ENCODE data around the gene ADK. TPM values are rescaled to one million over a fixed set of nuclear protein-coding genes. Genes with fewer than 3 reads are reported as not detected.

The ADK gene
- total RNA-seq, 2 experiments from 2014 or later = 56.9 to 57.5 TPM

GRCh38 chr10:74150204-74150989 is 624 bp upstream of the ADK start, which contains the start of gene AP3M1:
Gene AP3M1, minus strand, starts transcription at chr10:74150828. Its CDS starts 12,449 bp downstream, at chr10:74138379.
- no peak for TF ChIP-seq CTCF (IDR thresholded peaks at IDR 0.05)
- ChIA-PET CTCF (interaction anchor here (0.7 to 2.5 kb wide), 7 partner anchors 13 to 950 kb away, joined by 3 to 12 read pairs (median 3); no protein-coding TSS in a partner anchor), POLR2A (interaction anchor here (0.6 to 2.1 kb wide), 17 partner anchors 8 to 518 kb away, joined by 3 to 9 read pairs (median 4); no protein-coding TSS in a partner anchor)
- Mint-ChIP-seq H3K4me3 (no peak within 1 kb of the TSS), H3K9me3 (no peaks in the 10 kb centered on the region), H3K36me3 (ENCODE audit: low read depth) (peaks cover 21% of the 10 kb centered on the region), H3K27ac (no peak within 1 kb of the TSS), H3K4me1 (ENCODE audit: low read depth) (peaks cover 33% of the 10 kb centered on the region), H3K27me3 (no peaks in the 10 kb centered on the region)
- ATAC-seq (peak; percentile 67), DNase-seq (peak; percentile 86)
- intact Hi-C loops (cut with micrococcal nuclease) = no loop called here

GRCh38 chr10:74151879-74152722 is 1.1 kb downstream of the ADK start:
- ATAC-seq (no peak), DNase-seq (no peak)
- TF ChIP-seq CTCF (IDR thresholded peaks at IDR 0.05) = no peak
- H3K9me3 Mint-ChIP-seq = no peaks in the 10 kb centered on the region
- no peak overlapping the region for H3K27ac Mint-ChIP-seq
- peaks cover 31% of the 10 kb centered on the region for H3K4me1 Mint-ChIP-seq (ENCODE audit: low read depth)
- ChIA-PET CTCF (interaction anchor here (1.0 to 2.5 kb wide), 6 partner anchors 10 to 211 kb away, joined by 3 to 12 read pairs (median 3); no protein-coding TSS in a partner anchor), POLR2A (interaction anchor here (1.2 to 1.7 kb wide), 4 partner anchors 10 to 24 kb away, joined by 4 to 7 read pairs (median 4); no protein-coding TSS in a partner anchor)
- intact Hi-C loops (cut with micrococcal nuclease) = no loop called here
- no peaks in the 10 kb centered on the region for H3K27me3 Mint-ChIP-seq
- no peak overlapping the region for H3K4me3 Mint-ChIP-seq
- H3K36me3 Mint-ChIP-seq (ENCODE audit: low read depth) = peaks cover 16% of the 10 kb centered on the region

- Mint-ChIP-seq H3K36me3 (ENCODE audit: low read depth) (peaks cover 11% of the 10 kb centered on the region), H3K9me3 (no peaks in the 10 kb centered on the region), H3K27me3 (no peaks in the 10 kb centered on the region), H3K27ac (no peak overlapping the region), H3K4me1 (ENCODE audit: low read depth) (peaks cover 27% of the 10 kb centered on the region), H3K4me3 (no peak overlapping the region)
- TF ChIP-seq CTCF (IDR thresholded peaks at IDR 0.05) = no peak
- POLR2A ChIA-PET = interaction anchor here (1.1 kb wide), 1 partner anchor 16 kb away, joined by 3 read pairs; no protein-coding TSS in a partner anchor
- CTCF ChIA-PET = interaction anchor here (1.0 to 1.3 kb wide), 4 partner anchors 9 to 82 kb away, joined by 3 read pairs; no protein-coding TSS in a partner anchor
- DNase-seq (no peak), ATAC-seq (no peak)
- intact Hi-C loops (cut with micrococcal nuclease) = no loop called here
These were observed 2.1 kb downstream of the ADK start for GRCh38 chr10:74153123-74153522.

GRCh38 chr10:74153676-74154075 is 2.7 kb downstream of the ADK start:
- Mint-ChIP-seq H3K27ac (no peak overlapping the region), H3K36me3 (ENCODE audit: low read depth) (peaks cover 7% of the 10 kb centered on the region), H3K27me3 (no peaks in the 10 kb centered on the region), H3K4me1 (ENCODE audit: low read depth) (peaks cover 22% of the 10 kb centered on the region), H3K4me3 (no peak overlapping the region), H3K9me3 (no peaks in the 10 kb centered on the region)
- intact Hi-C loops (cut with micrococcal nuclease) = no loop called here
- no peak for TF ChIP-seq CTCF (IDR thresholded peaks at IDR 0.05)
- POLR2A ChIA-PET = interaction anchor here (0.6 to 1.1 kb wide), 2 partner anchors 12 to 16 kb away, joined by 3 read pairs; no protein-coding TSS in a partner anchor
- ATAC-seq = no peak
- CTCF ChIA-PET = interaction anchor here (1.1 to 1.2 kb wide), 2 partner anchors 11 to 81 kb away, joined by 3 read pairs; no protein-coding TSS in a partner anchor
- no peak for DNase-seq

All from activated CD8-positive, alpha-beta T cell treated with anti-CD3 and anti-CD28 coated beads for 36 hours (primary cell).